GM23338 (cell line): Measurements from ENCODE around the gene MRPL23. TPM values are rescaled to one million over a fixed set of nuclear protein-coding genes. Genes with fewer than 3 reads are reported as not detected.

ENCODE experiments used
- ATAC-seq: fragments of 200-7000 bp; cut with Tn5 transposase; 3 replicates; pipeline ENCODE4 v1.9.1; 2020
- DNase-seq: peaks from one replicate; pipeline ENCODE4 v3.0.0-alpha.2; 2015; ENCODE audit warnings: low spot score
- H2AFZ ChIP-seq: fragments of 200-600 bp; sonication (generic); 2 replicates; pipeline ENCODE4 v1.8.0; 2016; ENCODE audit warnings: antibody characterized with exemption, mild to moderate bottlenecking, moderate library complexity
- H3F3A ChIP-seq: fragments of 200-600 bp; sonication (generic); replicated peaks from 2 replicates; pipeline ENCODE4 v1.8.0; 2017; ENCODE audit warnings: antibody characterized with exemption, mixed run types, low read depth
- H3K27ac ChIP-seq: fragments of 200-600 bp; sonication (generic); 2 replicates; pipeline ENCODE4 v1.6.1; 2016; ENCODE audit warnings: low read depth
- H3K27me3 ChIP-seq: fragments of 200-600 bp; sonication (generic); 2 replicates; pipeline ENCODE4 v1.8.0; 2016; ENCODE audit warnings: mild to moderate bottlenecking, mixed run types, moderate library complexity; ENCODE audit not compliant: insufficient read depth
- H3K36me3 ChIP-seq: fragments of 200-600 bp; sonication (generic); 2 replicates; pipeline ENCODE4 v1.8.0; 2016; ENCODE audit warnings: mild to moderate bottlenecking; ENCODE audit not compliant: insufficient read depth
- H3K4me1 ChIP-seq: fragments of 200-600 bp; sonication (generic); 2 replicates; pipeline ENCODE4 v1.8.0; 2016; ENCODE audit warnings: mild to moderate bottlenecking, moderate library complexity; ENCODE audit not compliant: insufficient read depth
- H3K4me2 ChIP-seq: fragments of 200-600 bp; sonication (generic); 2 replicates; pipeline ENCODE4 v1.7.1; 2017; ENCODE audit warnings: mixed run types
- H3K4me3 ChIP-seq: fragments of 200-600 bp; sonication (generic); 2 replicates; pipeline ENCODE4 v1.6.1; 2016; ENCODE audit warnings: mixed run types
- H3K79me2 ChIP-seq: fragments of 200-600 bp; sonication (generic); replicated peaks from 2 replicates; pipeline ENCODE4 v1.8.0; 2017; ENCODE audit warnings: mild to moderate bottlenecking; ENCODE audit not compliant: insufficient read depth
- H3K9me2 ChIP-seq: fragments of 200-600 bp; sonication (generic); 2 replicates; pipeline ENCODE4 v1.8.0; 2017; ENCODE audit not compliant: insufficient read depth
- H4K20me1 ChIP-seq: fragments of 200-600 bp; sonication (generic); replicated peaks from 2 replicates; pipeline ENCODE4 v1.8.0; 2017; ENCODE audit warnings: mild to moderate bottlenecking; ENCODE audit not compliant: insufficient read depth
- H3K27ac Mint-ChIP-seq: 2 replicates; pipeline ENCODE4 v1.8.0; 2020; ENCODE audit warnings: inconsistent platforms, mild to moderate bottlenecking, moderate library complexity, mixed read lengths
- H3K27me3 Mint-ChIP-seq: 3 replicates; pipeline ENCODE4 v1.8.0; 2022; ENCODE audit warnings: low read depth, mild to moderate bottlenecking, moderate library complexity, mixed read lengths, inconsistent platforms; ENCODE audit not compliant: insufficient read depth, poor library complexity
- H3K36me3 Mint-ChIP-seq: 3 replicates; pipeline ENCODE4 v1.8.0; 2021; ENCODE audit warnings: low read depth, mild to moderate bottlenecking, inconsistent platforms, moderate library complexity, mixed read lengths
- H3K4me1 Mint-ChIP-seq: 3 replicates; pipeline ENCODE4 v1.8.0; 2020; ENCODE audit warnings: mild to moderate bottlenecking, inconsistent platforms, mixed read lengths
- H3K4me3 Mint-ChIP-seq: 3 replicates; pipeline ENCODE4 v1.8.0; 2021; ENCODE audit warnings: moderate library complexity, mild to moderate bottlenecking, inconsistent platforms, mixed read lengths
- H3K9me3 Mint-ChIP-seq: 3 replicates; pipeline ENCODE4 v1.8.0; 2020; ENCODE audit warnings: moderate library complexity, mild to moderate bottlenecking, inconsistent platforms, mixed read lengths
- CREB1 ChIP-seq: fragments of 250-450 bp; sonication (Bioruptor Pico); IDR thresholded peaks from 2 replicates; pipeline ENCODE4 v1.5.0; 2020; ENCODE audit warnings: low read depth, mild to moderate bottlenecking, moderate library complexity
- ETS1 ChIP-seq: IDR thresholded peaks from 2 replicates; pipeline ENCODE4 v1.6.1; 2016; ENCODE audit warnings: antibody characterized with exemption
- EZH2 ChIP-seq: fragments of 200-600 bp; sonication (generic); IDR thresholded peaks from one replicate; pipeline ENCODE4 v1.8.0; 2017; ENCODE audit warnings: antibody characterized with exemption, mild to moderate bottlenecking, low read depth; ENCODE audit not compliant: unreplicated experiment
- JUNB ChIP-seq: IDR thresholded peaks from one replicate; pipeline ENCODE4 v1.6.1; 2016; ENCODE audit warnings: antibody characterized with exemption; ENCODE audit not compliant: unreplicated experiment
- NANOG ChIP-seq: IDR thresholded peaks from 2 replicates; pipeline ENCODE4 v1.6.1; 2016; ENCODE audit warnings: antibody characterized with exemption, borderline replicate concordance
- POLR2AphosphoS5 ChIP-seq: IDR thresholded peaks from 2 replicates; pipeline ENCODE4 v1.6.1; 2016; ENCODE audit warnings: antibody characterized with exemption, low read depth
- ZNF114 ChIP-seq: fragments of 250-450 bp; sonication (Bioruptor Pico); IDR thresholded peaks from 2 replicates; pipeline ENCODE4 v1.5.0; 2020; ENCODE audit warnings: mild to moderate bottlenecking, moderate library complexity
- ZNF331 ChIP-seq: fragments of 250-450 bp; sonication (Bioruptor Pico); IDR thresholded peaks from 2 replicates; pipeline ENCODE4 v1.5.0; 2020; ENCODE audit warnings: low read depth, mild to moderate bottlenecking, moderate library complexity
- ZNF462 ChIP-seq: fragments of 250-450 bp; sonication (Bioruptor Pico); IDR thresholded peaks from 2 replicates; pipeline ENCODE4 v1.5.0; 2020; ENCODE audit warnings: mild to moderate bottlenecking, moderate library complexity
- polyA plus RNA-seq: library from polyadenylated mRNA; unstranded; fragments of >200 nt; fragmentation: Nextera tagmentation; extraction: Ambion mirVana; gene quantifications from 2 replicates; pipeline ENCODE4 v1.2.1, GENCODE V29; 2016
- total RNA-seq: library from RNA; depleted of rRNA; stranded (reverse); fragments of >200 nt; shearing (Covaris generic); gene quantifications from 2 replicates; pipeline ENCODE4 v1.2.3, GENCODE V29; 2014
- TF ChIP-seq, protein P1 (sequence below): IDR thresholded peaks from one replicate; pipeline ENCODE4 v1.6.1; 2018; ENCODE audit warnings: antibody characterized with exemption; ENCODE audit not compliant: unreplicated experiment

MRPL23 gene
- total and polyA plus RNA-seq, 2 experiments from 2014 or later: 84.7 to 91.5 TPM

- no peak for TF ChIP-seq ETS1
- TF ChIP-seq ZNF331 (CRISPR knock-in tag): no peak
- TF ChIP-seq POLR2AphosphoS5: no peak
- no peak for TF ChIP-seq CREB1 (CRISPR knock-in tag)
- TF ChIP-seq ZNF114 (CRISPR knock-in tag): no peak
Observed at GRCh38 chr11:2002042-2002776, 55.1 kb downstream of the MRPL23 start (continued).

GRCh38 chr11:2002807-2003206 is 55.7 kb downstream of the MRPL23 start:
- Histone ChIP-seq H3K4me1 (no peaks in the 10 kb centered on the region), H3K9me2 (no peaks in the 10 kb centered on the region), H3K27me3 (no peaks in the 10 kb centered on the region), H3F3A (no peaks in the 10 kb centered on the region), H2AFZ (no peak overlapping the region), H4K20me1 (no peaks in the 10 kb centered on the region), H3K4me3 (no peak overlapping the region), H3K36me3 (no peaks in the 10 kb centered on the region), H3K79me2 (no peaks in the 10 kb centered on the region), H3K4me2 (no peak overlapping the region), H3K27ac (no peak overlapping the region)
- ATAC-seq (no peak), DNase-seq (no peak)
- Mint-ChIP-seq H3K4me1 (no peaks in the 10 kb centered on the region), H3K27ac (no peak overlapping the region), H3K9me3 (no peaks in the 10 kb centered on the region), H3K4me3 (no peak overlapping the region), H3K27me3 (no peaks in the 10 kb centered on the region), H3K36me3 (no peaks in the 10 kb centered on the region)
- TF ChIP-seq ZNF114 (CRISPR knock-in tag) (no peak), EZH2 (no peak), ETS1 (no peak), NANOG (no peak), CREB1 (CRISPR knock-in tag) (no peak), ZNF462 (CRISPR knock-in tag) (no peak), JUNB (no peak), ZNF331 (CRISPR knock-in tag) (no peak), POLR2AphosphoS5 (no peak)
- TF ChIP-seq, protein P1, sequence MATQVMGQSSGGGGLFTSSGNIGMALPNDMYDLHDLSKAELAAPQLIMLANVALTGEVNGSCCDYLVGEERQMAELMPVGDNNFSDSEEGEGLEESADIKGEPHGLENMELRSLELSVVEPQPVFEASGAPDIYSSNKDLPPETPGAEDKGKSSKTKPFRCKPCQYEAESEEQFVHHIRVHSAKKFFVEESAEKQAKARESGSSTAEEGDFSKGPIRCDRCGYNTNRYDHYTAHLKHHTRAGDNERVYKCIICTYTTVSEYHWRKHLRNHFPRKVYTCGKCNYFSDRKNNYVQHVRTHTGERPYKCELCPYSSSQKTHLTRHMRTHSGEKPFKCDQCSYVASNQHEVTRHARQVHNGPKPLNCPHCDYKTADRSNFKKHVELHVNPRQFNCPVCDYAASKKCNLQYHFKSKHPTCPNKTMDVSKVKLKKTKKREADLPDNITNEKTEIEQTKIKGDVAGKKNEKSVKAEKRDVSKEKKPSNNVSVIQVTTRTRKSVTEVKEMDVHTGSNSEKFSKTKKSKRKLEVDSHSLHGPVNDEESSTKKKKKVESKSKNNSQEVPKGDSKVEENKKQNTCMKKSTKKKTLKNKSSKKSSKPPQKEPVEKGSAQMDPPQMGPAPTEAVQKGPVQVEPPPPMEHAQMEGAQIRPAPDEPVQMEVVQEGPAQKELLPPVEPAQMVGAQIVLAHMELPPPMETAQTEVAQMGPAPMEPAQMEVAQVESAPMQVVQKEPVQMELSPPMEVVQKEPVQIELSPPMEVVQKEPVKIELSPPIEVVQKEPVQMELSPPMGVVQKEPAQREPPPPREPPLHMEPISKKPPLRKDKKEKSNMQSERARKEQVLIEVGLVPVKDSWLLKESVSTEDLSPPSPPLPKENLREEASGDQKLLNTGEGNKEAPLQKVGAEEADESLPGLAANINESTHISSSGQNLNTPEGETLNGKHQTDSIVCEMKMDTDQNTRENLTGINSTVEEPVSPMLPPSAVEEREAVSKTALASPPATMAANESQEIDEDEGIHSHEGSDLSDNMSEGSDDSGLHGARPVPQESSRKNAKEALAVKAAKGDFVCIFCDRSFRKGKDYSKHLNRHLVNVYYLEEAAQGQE: no peak
